Measurements from ENCODE around the gene SRSF8. TPM values are rescaled to one million over a fixed set of nuclear protein-coding genes. Genes with fewer than 3 reads are reported as not detected.

SRSF8 gene
- total RNA-seq, 1 donor from 2014 or later = 40.4 TPM

GRCh38 chr11:95070471-95070870 lies 3.8 kb downstream of the SRSF8 start:
- TF ChIP-seq, protein P1, sequence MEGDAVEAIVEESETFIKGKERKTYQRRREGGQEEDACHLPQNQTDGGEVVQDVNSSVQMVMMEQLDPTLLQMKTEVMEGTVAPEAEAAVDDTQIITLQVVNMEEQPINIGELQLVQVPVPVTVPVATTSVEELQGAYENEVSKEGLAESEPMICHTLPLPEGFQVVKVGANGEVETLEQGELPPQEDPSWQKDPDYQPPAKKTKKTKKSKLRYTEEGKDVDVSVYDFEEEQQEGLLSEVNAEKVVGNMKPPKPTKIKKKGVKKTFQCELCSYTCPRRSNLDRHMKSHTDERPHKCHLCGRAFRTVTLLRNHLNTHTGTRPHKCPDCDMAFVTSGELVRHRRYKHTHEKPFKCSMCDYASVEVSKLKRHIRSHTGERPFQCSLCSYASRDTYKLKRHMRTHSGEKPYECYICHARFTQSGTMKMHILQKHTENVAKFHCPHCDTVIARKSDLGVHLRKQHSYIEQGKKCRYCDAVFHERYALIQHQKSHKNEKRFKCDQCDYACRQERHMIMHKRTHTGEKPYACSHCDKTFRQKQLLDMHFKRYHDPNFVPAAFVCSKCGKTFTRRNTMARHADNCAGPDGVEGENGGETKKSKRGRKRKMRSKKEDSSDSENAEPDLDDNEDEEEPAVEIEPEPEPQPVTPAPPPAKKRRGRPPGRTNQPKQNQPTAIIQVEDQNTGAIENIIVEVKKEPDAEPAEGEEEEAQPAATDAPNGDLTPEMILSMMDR (conservative IDR thresholded peaks at IDR 0.05) = no peak
- H3K4me3 Mint-ChIP-seq = peak overlapping the region; percentile 50
- no peaks in the 10 kb centered on the region for H3K27me3 Mint-ChIP-seq (ENCODE audit: low read depth)
- no peaks in the 10 kb centered on the region for H3K9me3 Mint-ChIP-seq
- H3K36me3 Mint-ChIP-seq (ENCODE audit: low read depth) = peaks cover 8% of the 10 kb centered on the region
- H3K4me1 Mint-ChIP-seq = peaks cover 29% of the 10 kb centered on the region
- H3K27ac Mint-ChIP-seq (ENCODE audit: unreplicated experiment) = no peak overlapping the region
- no peak for DNase-seq (ENCODE audit: low read depth, low spot score)

DNA sequence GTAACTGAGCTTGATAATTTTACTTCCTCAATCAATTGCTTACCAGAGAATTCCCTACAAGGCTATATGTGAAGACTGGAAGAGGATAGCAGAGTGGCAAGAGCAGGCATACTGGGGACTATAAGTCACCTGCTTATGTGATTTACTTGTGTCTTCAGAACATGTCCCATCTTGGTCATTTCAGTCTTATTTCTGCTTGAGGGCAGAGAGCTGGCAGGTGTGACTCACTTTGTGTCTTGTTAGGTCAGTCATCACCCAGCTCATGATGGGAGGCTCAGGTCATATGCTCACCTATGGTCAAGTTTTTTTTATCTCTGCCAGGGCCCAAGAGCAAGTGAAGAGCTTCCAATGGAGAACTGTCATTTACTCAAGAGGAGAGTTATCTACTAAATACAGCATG lies 6.2 kb downstream of the SRSF8 start:
- H3K27ac Mint-ChIP-seq (ENCODE audit: unreplicated experiment) = no peak overlapping the region

DNA sequence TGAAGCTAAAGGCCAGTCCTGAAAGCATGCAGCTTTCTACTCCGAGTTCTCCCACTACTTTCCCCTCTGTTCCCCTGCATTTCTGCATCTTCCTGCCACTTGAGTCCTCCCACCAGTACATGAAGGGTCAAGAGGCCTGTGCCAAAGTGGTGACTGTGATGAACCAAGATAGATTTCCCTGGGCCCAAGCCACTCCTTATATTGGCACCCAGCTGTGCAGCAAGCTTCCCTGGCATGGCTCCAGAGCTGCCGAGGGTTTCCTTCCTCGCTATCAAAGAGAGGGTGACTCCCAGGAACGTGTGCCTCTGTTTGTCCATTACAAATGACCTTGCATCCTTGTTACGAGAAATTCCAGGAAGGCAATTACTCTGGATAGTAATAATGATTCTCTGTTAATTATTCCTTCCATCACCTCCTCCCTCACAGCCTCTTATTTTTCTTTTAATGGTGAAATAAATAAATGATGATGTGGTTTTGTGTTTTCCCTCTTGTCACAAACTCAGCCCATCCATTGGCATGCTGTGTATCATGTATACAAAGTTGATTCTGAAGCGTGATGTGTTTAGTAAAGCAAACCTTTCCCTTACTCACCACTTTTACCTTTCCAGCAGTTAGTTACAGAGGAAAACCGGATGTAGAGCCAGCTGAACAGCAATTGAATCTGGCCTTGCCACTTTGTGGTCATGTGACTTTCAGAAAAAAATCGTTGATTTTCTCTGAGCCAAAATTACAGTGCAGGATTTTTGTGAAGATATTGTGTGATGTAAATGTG lies 8.3 kb downstream of the SRSF8 start:
- Mint-ChIP-seq H3K9me3 (no peaks in the 10 kb centered on the region), H3K27ac (ENCODE audit: unreplicated experiment) (no peak overlapping the region), H3K36me3 (ENCODE audit: low read depth) (peaks cover 6% of the 10 kb centered on the region), H3K4me1 (peaks cover 6% of the 10 kb centered on the region), H3K27me3 (ENCODE audit: low read depth) (no peaks in the 10 kb centered on the region), H3K4me3 (no peak overlapping the region)
- TF ChIP-seq, protein P1 (conservative IDR thresholded peaks at IDR 0.05) = no peak
- DNase-seq (ENCODE audit: low read depth, low spot score) = no peak

More for the DNA sequence above, 6.2 kb downstream of the SRSF8 start:
- H3K4me1 Mint-ChIP-seq = peaks cover 21% of the 10 kb centered on the region
- H3K27me3 Mint-ChIP-seq (ENCODE audit: low read depth) = no peaks in the 10 kb centered on the region
- no peaks in the 10 kb centered on the region for H3K9me3 Mint-ChIP-seq
- TF ChIP-seq, protein P1 (conservative IDR thresholded peaks at IDR 0.05) = no peak
- DNase-seq (ENCODE audit: low read depth, low spot score) = no peak
- peaks cover 8% of the 10 kb centered on the region for H3K36me3 Mint-ChIP-seq (ENCODE audit: low read depth)
- no peak overlapping the region for H3K4me3 Mint-ChIP-seq

GRCh38 chr11:95076416-95076815 lies 9.7 kb downstream of the SRSF8 start:
- H3K36me3 Mint-ChIP-seq (ENCODE audit: low read depth) = no peaks in the 10 kb centered on the region
- no peak for DNase-seq (ENCODE audit: low read depth, low spot score)
- H3K9me3 Mint-ChIP-seq = no peaks in the 10 kb centered on the region
- H3K27me3 Mint-ChIP-seq (ENCODE audit: low read depth) = no peaks in the 10 kb centered on the region
- H3K27ac Mint-ChIP-seq (ENCODE audit: unreplicated experiment) = no peak overlapping the region
- peaks cover 5% of the 10 kb centered on the region for H3K4me1 Mint-ChIP-seq
- TF ChIP-seq, protein P1 (conservative IDR thresholded peaks at IDR 0.05) = no peak
- H3K4me3 Mint-ChIP-seq = no peak overlapping the region

GRCh38 chr11:95076981-95077380 lies 10.3 kb downstream of the SRSF8 start:
- H3K4me3 Mint-ChIP-seq = no peak overlapping the region
- no peak for DNase-seq (ENCODE audit: low read depth, low spot score)
- TF ChIP-seq, protein P1 (conservative IDR thresholded peaks at IDR 0.05) = no peak
- no peaks in the 10 kb centered on the region for H3K9me3 Mint-ChIP-seq
- H3K36me3 Mint-ChIP-seq (ENCODE audit: low read depth) = no peaks in the 10 kb centered on the region
- no peak overlapping the region for H3K27ac Mint-ChIP-seq (ENCODE audit: unreplicated experiment)
- H3K4me1 Mint-ChIP-seq = peaks cover 10% of the 10 kb centered on the region
- no peaks in the 10 kb centered on the region for H3K27me3 Mint-ChIP-seq (ENCODE audit: low read depth)

Measured in neural crest cell (in vitro differentiated cells).